Neural progenitor cell (in vitro differentiated cells): Measurements from ENCODE around the gene TRPM1. TPM values are rescaled to one million over a fixed set of nuclear protein-coding genes. Genes with fewer than 3 reads are reported as not detected.

Source experiments
- DNase-seq: peaks from one replicate; pipeline ENCODE4 v3.0.0-alpha.2; 2016; ENCODE audit warnings: low spot score
- H2AFZ ChIP-seq: fragments of 200-600 bp; sonication (generic); replicated peaks from 2 replicates; pipeline ENCODE4 v1.6.1; 2016; ENCODE audit warnings: antibody characterized with exemption
- H3F3A ChIP-seq: fragments of 200-600 bp; sonication (generic); 2 replicates; pipeline ENCODE4 v1.6.1; 2016; ENCODE audit warnings: antibody characterized with exemption, low read depth
- H3K27ac ChIP-seq: fragments of 200-600 bp; sonication (generic); 2 replicates; pipeline ENCODE4 v1.5.1; 2016; ENCODE audit warnings: mild to moderate bottlenecking
- H3K27me3 ChIP-seq: fragments of 200-600 bp; sonication (generic); 2 replicates; pipeline ENCODE4 v1.6.1; 2016; ENCODE audit warnings: mild to moderate bottlenecking, moderate library complexity
- H3K36me3 ChIP-seq: fragments of 200-600 bp; sonication (generic); 2 replicates; pipeline ENCODE4 v1.5.1; 2016
- H3K4me1 ChIP-seq: fragments of 200-600 bp; sonication (generic); 2 replicates; pipeline ENCODE4 v1.6.1; 2016; ENCODE audit warnings: mixed run types
- H3K4me2 ChIP-seq: fragments of 200-600 bp; sonication (generic); 2 replicates; pipeline ENCODE4 v1.6.1; 2016
- H3K4me3 ChIP-seq: fragments of 200-600 bp; sonication (generic); 2 replicates; pipeline ENCODE4 v1.5.1; 2016
- H3K79me2 ChIP-seq: fragments of 200-600 bp; sonication (generic); 2 replicates; pipeline ENCODE4 v1.6.1; 2016; ENCODE audit warnings: low read depth
- H3K9ac ChIP-seq: fragments of 200-600 bp; sonication (generic); 2 replicates; pipeline ENCODE4 v1.6.1; 2016
- H3K9me3 ChIP-seq: fragments of 200-600 bp; sonication (generic); 2 replicates; pipeline ENCODE4 v1.5.1; 2016; ENCODE audit warnings: low read depth
- H4K20me1 ChIP-seq: fragments of 200-600 bp; sonication (generic); 2 replicates; pipeline ENCODE4 v1.6.1; 2016; ENCODE audit warnings: low read depth
- H3K27ac Mint-ChIP-seq: 3 replicates; pipeline ENCODE4 v1.8.0; 2021; ENCODE audit warnings: mixed read lengths
- H3K27me3 Mint-ChIP-seq: 2 replicates; pipeline ENCODE4 v1.8.0; 2022; ENCODE audit warnings: low read depth, mild to moderate bottlenecking, inconsistent platforms, moderate library complexity, mixed read lengths; ENCODE audit not compliant: insufficient read depth
- H3K36me3 Mint-ChIP-seq: 3 replicates; pipeline ENCODE4 v1.8.0; 2021; ENCODE audit warnings: mixed read lengths
- H3K4me1 Mint-ChIP-seq: 3 replicates; pipeline ENCODE4 v1.8.0; 2021; ENCODE audit warnings: mixed read lengths
- H3K4me3 Mint-ChIP-seq: 3 replicates; pipeline ENCODE4 v1.8.0; 2021; ENCODE audit warnings: mild to moderate bottlenecking, moderate library complexity, mixed read lengths
- H3K9me3 Mint-ChIP-seq: 3 replicates; pipeline ENCODE4 v1.8.0; 2020; ENCODE audit warnings: mixed read lengths
- EZH2 ChIP-seq: fragments of 200-600 bp; sonication (generic); IDR thresholded peaks from 2 replicates; pipeline ENCODE4 v1.6.1; 2017; ENCODE audit warnings: antibody characterized with exemption, mild to moderate bottlenecking, moderate library complexity
- EZH2phosphoT487 ChIP-seq: fragments of 200-600 bp; sonication (generic); IDR thresholded peaks from 2 replicates; pipeline ENCODE4 v1.6.1; 2017; ENCODE audit warnings: antibody characterized with exemption
- total RNA-seq: library from RNA; depleted of rRNA; stranded (reverse); fragments of >200 nt; gene quantifications from 2 replicates; pipeline ENCODE4 v1.2.3, GENCODE V29; 2015; ENCODE audit warnings: low replicate concordance
- TF ChIP-seq, protein P1 (sequence below): fragments of 200-600 bp; sonication (generic); IDR thresholded peaks from 2 replicates; pipeline ENCODE4 v1.5.1; 2017; ENCODE audit warnings: antibody characterized with exemption, mild to moderate bottlenecking

TRPM1 gene
- total RNA-seq = not detected in 2 replicates

DNA sequence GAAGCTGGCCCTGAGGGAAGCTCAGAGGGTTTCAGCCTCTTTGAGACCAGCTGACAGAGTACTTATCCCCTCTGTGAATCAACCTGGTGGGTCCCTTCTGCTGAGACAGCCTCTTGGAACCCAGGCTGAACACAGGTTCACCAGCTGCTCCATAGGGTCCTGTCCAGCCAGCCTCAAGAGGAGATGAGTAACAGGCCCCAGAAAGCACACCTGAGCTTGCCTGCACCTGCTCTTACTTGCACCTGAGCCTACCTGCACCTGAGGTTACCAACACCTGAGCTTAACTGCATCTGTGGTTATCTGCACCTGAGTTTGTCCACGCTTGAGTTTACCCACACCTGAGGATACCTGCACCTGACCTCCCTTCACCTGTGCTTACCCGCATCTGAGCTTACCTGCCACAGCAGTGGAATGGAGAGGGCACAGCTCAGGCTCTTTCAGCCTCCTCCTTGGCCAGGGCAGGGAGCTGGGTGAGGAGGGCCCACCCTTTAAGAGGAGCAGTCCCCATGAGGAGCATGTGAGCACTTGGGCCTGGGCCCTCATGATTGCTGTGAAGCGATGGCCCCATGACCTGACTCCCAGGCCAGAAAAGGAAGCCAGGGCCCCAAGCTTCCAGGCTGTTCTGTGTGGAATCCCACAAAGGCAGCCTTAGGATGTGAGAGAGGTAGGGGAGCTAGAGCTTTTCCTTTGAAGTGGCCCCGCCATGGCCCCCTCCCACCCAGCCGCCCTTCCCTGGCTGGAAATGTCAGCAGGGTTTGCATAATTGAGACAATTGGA, at the start of gene TRPM1:
Gene TRPM1, minus strand, starts transcription at position 464 of the 777 bp plus-strand sequence. CDS start 20,370 bp downstream, outside the sequence.
- H3K79me2 ChIP-seq = no peaks in the 10 kb centered on the region
- H3K27ac ChIP-seq = no peak within 1 kb of the TSS
- no peaks in the 10 kb centered on the region for H3K36me3 ChIP-seq
- no peaks in the 10 kb centered on the region for H3K9me3 ChIP-seq
- H3K9me3 Mint-ChIP-seq = no peaks in the 10 kb centered on the region
- peaks cover 9% of the 10 kb centered on the region for H3K27me3 ChIP-seq
- H3K4me3 Mint-ChIP-seq = peak within 1 kb of the TSS; percentile 18
- peaks cover 23% of the 10 kb centered on the region for H3F3A ChIP-seq
- no peak within 1 kb of the TSS for H3K9ac ChIP-seq
- peaks cover 34% of the 10 kb centered on the region for H3K4me1 ChIP-seq
- peaks cover 8% of the 10 kb centered on the region for H4K20me1 ChIP-seq
- peaks cover 7% of the 10 kb centered on the region for H3K27me3 Mint-ChIP-seq
- no peak within 1 kb of the TSS for H3K4me3 ChIP-seq
- no peak within 1 kb of the TSS for H3K27ac Mint-ChIP-seq
- no peaks in the 10 kb centered on the region for H3K36me3 Mint-ChIP-seq
- TF ChIP-seq EZH2phosphoT487 = no peak
- TF ChIP-seq, protein P1, sequence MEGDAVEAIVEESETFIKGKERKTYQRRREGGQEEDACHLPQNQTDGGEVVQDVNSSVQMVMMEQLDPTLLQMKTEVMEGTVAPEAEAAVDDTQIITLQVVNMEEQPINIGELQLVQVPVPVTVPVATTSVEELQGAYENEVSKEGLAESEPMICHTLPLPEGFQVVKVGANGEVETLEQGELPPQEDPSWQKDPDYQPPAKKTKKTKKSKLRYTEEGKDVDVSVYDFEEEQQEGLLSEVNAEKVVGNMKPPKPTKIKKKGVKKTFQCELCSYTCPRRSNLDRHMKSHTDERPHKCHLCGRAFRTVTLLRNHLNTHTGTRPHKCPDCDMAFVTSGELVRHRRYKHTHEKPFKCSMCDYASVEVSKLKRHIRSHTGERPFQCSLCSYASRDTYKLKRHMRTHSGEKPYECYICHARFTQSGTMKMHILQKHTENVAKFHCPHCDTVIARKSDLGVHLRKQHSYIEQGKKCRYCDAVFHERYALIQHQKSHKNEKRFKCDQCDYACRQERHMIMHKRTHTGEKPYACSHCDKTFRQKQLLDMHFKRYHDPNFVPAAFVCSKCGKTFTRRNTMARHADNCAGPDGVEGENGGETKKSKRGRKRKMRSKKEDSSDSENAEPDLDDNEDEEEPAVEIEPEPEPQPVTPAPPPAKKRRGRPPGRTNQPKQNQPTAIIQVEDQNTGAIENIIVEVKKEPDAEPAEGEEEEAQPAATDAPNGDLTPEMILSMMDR = no peak
- no peak for TF ChIP-seq EZH2
- H2AFZ ChIP-seq = no peak within 1 kb of the TSS
- H3K4me1 Mint-ChIP-seq = peaks cover 43% of the 10 kb centered on the region
- H3K4me2 ChIP-seq = peak within 1 kb of the TSS; percentile 36
- DNase-seq = no peak

DNA sequence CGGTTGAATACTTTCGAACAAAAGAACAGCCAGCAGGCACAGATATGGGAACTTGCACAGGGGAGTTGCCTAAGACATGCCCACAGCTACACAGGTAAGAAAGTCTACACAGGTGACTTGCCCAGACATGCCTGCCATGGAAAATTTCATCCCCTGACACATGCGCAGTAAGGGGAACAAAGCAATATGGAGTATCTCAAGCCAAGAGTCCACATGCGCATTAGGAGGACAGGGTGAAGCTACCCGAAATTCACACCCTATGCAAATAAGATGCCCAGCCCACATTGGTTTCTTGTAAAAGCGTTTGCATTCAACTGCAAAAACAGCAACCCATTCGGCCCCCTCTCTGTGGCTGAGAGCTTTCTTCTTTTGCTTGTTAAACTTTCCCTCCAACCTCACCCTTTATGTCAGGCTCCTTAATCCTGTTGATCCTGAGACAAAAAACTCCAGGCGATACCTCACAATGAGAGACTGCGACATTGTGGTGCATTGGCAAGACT, 49.3 kb upstream of the TRPM1 start:
- Histone ChIP-seq H3K4me2 (peak overlapping the region; percentile 5), H3K36me3 (no peaks in the 10 kb centered on the region), H3K9ac (no peak overlapping the region), H4K20me1 (peaks cover 17% of the 10 kb centered on the region), H3K27ac (no peak overlapping the region), H3K4me3 (no peak overlapping the region), H3F3A (peaks cover 33% of the 10 kb centered on the region), H3K79me2 (no peaks in the 10 kb centered on the region), H2AFZ (no peak overlapping the region), H3K27me3 (peaks cover 87% of the 10 kb centered on the region), H3K9me3 (no peaks in the 10 kb centered on the region), H3K4me1 (peaks cover 27% of the 10 kb centered on the region)
- Mint-ChIP-seq H3K36me3 (no peaks in the 10 kb centered on the region), H3K27ac (no peak overlapping the region), H3K4me1 (peaks cover 42% of the 10 kb centered on the region), H3K9me3 (no peaks in the 10 kb centered on the region), H3K27me3 (peaks cover 11% of the 10 kb centered on the region), H3K4me3 (no peak overlapping the region)
- DNase-seq = peak; percentile 92
- TF ChIP-seq EZH2phosphoT487 = peak; percentile 95
- TF ChIP-seq EZH2 = no peak

DNA sequence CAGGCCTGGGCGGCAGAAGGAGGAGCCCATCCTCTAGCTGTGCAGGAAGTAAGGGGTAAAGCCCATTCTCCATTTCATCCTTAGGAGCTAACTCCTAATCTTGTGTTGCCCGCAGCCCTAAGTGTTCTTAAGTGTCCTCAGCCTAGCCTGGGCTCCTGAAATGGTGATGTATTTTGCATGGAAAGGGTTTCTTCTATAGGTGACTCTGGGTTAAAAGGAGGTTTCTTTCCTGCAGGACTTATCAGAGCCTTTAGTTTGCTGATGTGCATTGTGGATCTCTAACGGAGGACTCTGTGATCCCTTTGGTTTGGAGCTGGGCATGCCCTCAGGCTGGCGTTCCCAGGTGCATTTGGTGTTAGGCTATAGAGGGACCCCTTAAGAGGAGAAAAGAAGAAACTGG, 48.5 kb upstream of the TRPM1 start:
- DNase-seq = no peak
- Histone ChIP-seq H3K36me3 (no peaks in the 10 kb centered on the region), H3K27ac (no peak overlapping the region), H3K9me3 (no peaks in the 10 kb centered on the region), H3K27me3 (peaks cover 79% of the 10 kb centered on the region), H4K20me1 (peaks cover 17% of the 10 kb centered on the region), H2AFZ (no peak overlapping the region), H3K9ac (no peak overlapping the region), H3F3A (peaks cover 33% of the 10 kb centered on the region), H3K79me2 (no peaks in the 10 kb centered on the region), H3K4me2 (no peak overlapping the region), H3K4me3 (no peak overlapping the region), H3K4me1 (peaks cover 27% of the 10 kb centered on the region)
- Mint-ChIP-seq H3K4me3 (no peak overlapping the region), H3K4me1 (peaks cover 44% of the 10 kb centered on the region), H3K27me3 (peaks cover 11% of the 10 kb centered on the region), H3K9me3 (no peaks in the 10 kb centered on the region), H3K27ac (no peak overlapping the region), H3K36me3 (no peaks in the 10 kb centered on the region)
- TF ChIP-seq, protein P1 = no peak
- TF ChIP-seq EZH2phosphoT487 = no peak

DNA sequence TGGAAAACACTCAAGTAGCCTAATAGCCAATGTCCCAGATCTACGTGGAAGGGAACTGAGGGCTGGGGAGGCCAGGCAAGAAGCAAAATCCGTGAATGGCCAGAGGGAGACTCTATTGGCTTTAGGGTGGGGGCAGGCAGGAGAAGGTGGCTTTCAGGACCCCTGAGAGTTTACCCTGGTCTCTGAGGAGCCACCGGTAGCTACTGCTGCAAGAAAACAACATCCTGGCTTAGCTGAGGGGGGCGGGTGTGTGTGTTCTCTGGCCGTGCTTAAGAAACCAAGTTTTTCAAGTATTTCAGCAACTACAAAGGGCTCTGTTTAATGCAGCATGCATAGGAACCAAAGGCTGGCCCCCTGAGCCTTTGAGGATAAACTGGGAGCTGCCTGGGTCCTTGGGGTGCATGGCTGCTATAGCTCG, 47.6 kb upstream of the TRPM1 start:
- Histone ChIP-seq H3K9ac (no peak overlapping the region), H3K27ac (no peak overlapping the region), H3K79me2 (no peaks in the 10 kb centered on the region), H3K4me2 (peak overlapping the region; percentile 31), H2AFZ (no peak overlapping the region), H3K36me3 (no peaks in the 10 kb centered on the region), H3K27me3 (peaks cover 71% of the 10 kb centered on the region), H3K4me1 (peaks cover 27% of the 10 kb centered on the region), H3F3A (peaks cover 33% of the 10 kb centered on the region), H3K9me3 (no peaks in the 10 kb centered on the region), H3K4me3 (no peak overlapping the region), H4K20me1 (peaks cover 17% of the 10 kb centered on the region)
- H3K4me3 Mint-ChIP-seq = peak overlapping the region; percentile 11
- H3K27ac Mint-ChIP-seq = peak overlapping the region; percentile 96
- TF ChIP-seq, protein P1 = no peak
- no peak for TF ChIP-seq EZH2phosphoT487
- no peak for TF ChIP-seq EZH2
- peaks cover 10% of the 10 kb centered on the region for H3K27me3 Mint-ChIP-seq
- no peaks in the 10 kb centered on the region for H3K9me3 Mint-ChIP-seq
- H3K4me1 Mint-ChIP-seq = peaks cover 44% of the 10 kb centered on the region
- no peaks in the 10 kb centered on the region for H3K36me3 Mint-ChIP-seq
- no peak for DNase-seq
